Neuronal stem cell (in vitro differentiated cells): ENCODE results near the gene SVIL.

Experiments
- DNase-seq: peaks from one replicate; pipeline ENCODE4 v3.0.0-alpha.2; 2013; ENCODE audit warnings: low spot score
- H2AFZ ChIP-seq: one replicate; pipeline ENCODE4 v1.6.1; 2013; ENCODE audit warnings: mild to moderate bottlenecking, low read length, inconsistent platforms
- H2AK5ac ChIP-seq: 2 replicates; pipeline ENCODE4 v1.6.1; 2013; ENCODE audit warnings: low read depth, mild to moderate bottlenecking, inconsistent platforms, low read length, moderate library complexity, mixed read lengths
- H2BK120ac ChIP-seq: 2 replicates; pipeline ENCODE4 v1.6.1; 2013; ENCODE audit warnings: low read depth, mild to moderate bottlenecking, inconsistent platforms, low read length, moderate library complexity, mixed read lengths
- H2BK12ac ChIP-seq: one replicate; pipeline ENCODE4 v1.6.1; 2013; ENCODE audit warnings: low read length, inconsistent platforms
- H2BK15ac ChIP-seq: 2 replicates; pipeline ENCODE4 v1.6.1; 2013; ENCODE audit warnings: mild to moderate bottlenecking, low read length, inconsistent platforms, mixed read lengths
- H2BK5ac ChIP-seq: one replicate; pipeline ENCODE4 v1.6.1; 2013; ENCODE audit warnings: inconsistent platforms, mild to moderate bottlenecking, low read length, moderate library complexity
- H3K14ac ChIP-seq: one replicate; pipeline ENCODE4 v1.6.1; 2013; ENCODE audit warnings: low read length, inconsistent platforms
- H3K18ac ChIP-seq: 2 replicates; pipeline ENCODE4 v1.6.1; 2013; ENCODE audit warnings: low read length, inconsistent platforms
- H3K23ac ChIP-seq: 2 replicates; pipeline ENCODE4 v1.6.1; 2013; ENCODE audit warnings: low read depth, mild to moderate bottlenecking, mixed read lengths, low read length, inconsistent platforms; ENCODE audit not compliant: poor library complexity
- H3K27ac ChIP-seq: replicated peaks from 3 replicates; pipeline ENCODE4 v1.5.1; 2013; ENCODE audit warnings: low read length, inconsistent platforms
- H3K27me3 ChIP-seq, 3 experiments: 2 replicates each; pipeline ENCODE4 v1.6.1; 2013; ENCODE audit warnings: low read length in 3 of 3, mild to moderate bottlenecking in 2 of 3, inconsistent platforms in 1 of 3, low read depth in 1 of 3, mixed read lengths in 1 of 3, moderate library complexity in 1 of 3; ENCODE audit not compliant: control insufficient read depth in 3 of 3, insufficient read depth in 3 of 3
- H3K36me3 ChIP-seq, 2 donors: replicated peaks in 1 of 2; 2 replicates each; pipeline ENCODE4 v1.6.1; 2013; ENCODE audit warnings: low read length in 2 of 2; ENCODE audit not compliant: control insufficient read depth in 2 of 2, insufficient read depth in 2 of 2
- H3K4ac ChIP-seq: 2 replicates; pipeline ENCODE4 v1.6.1; 2013; ENCODE audit warnings: inconsistent platforms, mild to moderate bottlenecking, low read length, moderate library complexity
- H3K4me1 ChIP-seq, 2 donors: 1 replicate in 1 of 2; 2 replicates in 1 of 2; pipeline ENCODE4 v1.6.1; 2013; ENCODE audit warnings: low read length in 2 of 2, low read depth in 1 of 2; ENCODE audit not compliant: control insufficient read depth in 2 of 2, insufficient read depth in 1 of 2
- H3K4me2 ChIP-seq: one replicate; pipeline ENCODE4 v1.6.1; 2013; ENCODE audit warnings: mild to moderate bottlenecking, low read length, inconsistent platforms; ENCODE audit not compliant: insufficient read depth, poor library complexity, severe bottlenecking
- H3K4me3 ChIP-seq, 2 donors: 2 replicates each; pipeline ENCODE4 v1.5.1; 2013; ENCODE audit warnings: low read length in 2 of 2, mild to moderate bottlenecking in 2 of 2, inconsistent platforms in 1 of 2, moderate library complexity in 1 of 2
- H3K79me1 ChIP-seq: one replicate; pipeline ENCODE4 v1.6.1; 2013; ENCODE audit warnings: low read depth, mild to moderate bottlenecking, inconsistent platforms, low read length, moderate library complexity
- H3K9ac ChIP-seq: one replicate; pipeline ENCODE4 v1.6.1; 2013; ENCODE audit warnings: mild to moderate bottlenecking, low read depth, low read length, inconsistent platforms; ENCODE audit not compliant: poor library complexity
- H3K9me3 ChIP-seq, 2 donors: replicated peaks in 1 of 2; 2 replicates each; pipeline versions ENCODE3 to v1.6.1; 2013; ENCODE audit warnings: low read length in 2 of 2, mild to moderate bottlenecking in 2 of 2, inconsistent platforms in 1 of 2, low read depth in 1 of 2, mixed read lengths in 1 of 2, moderate library complexity in 1 of 2; ENCODE audit not compliant: control insufficient read depth in 2 of 2, insufficient read depth in 1 of 2
- H4K8ac ChIP-seq: one replicate; pipeline ENCODE4 v1.6.1; 2013; ENCODE audit warnings: low read depth, mild to moderate bottlenecking, inconsistent platforms, low read length, moderate library complexity
- H4K91ac ChIP-seq: one replicate; pipeline ENCODE4 v1.6.1; 2013; ENCODE audit warnings: low read length, low read depth, mild to moderate bottlenecking, inconsistent platforms; ENCODE audit not compliant: poor library complexity
- WGBS, 2 donors: extraction: QIAGEN DNeasy Blood & Tissue Kit; methylation state at CpG; one replicate each; pipeline ENCODE4 v1.1.7; 2013; ENCODE audit warnings: missing lambda C conversion rate in 2 of 2, mixed read lengths in 1 of 2; ENCODE audit not compliant: insufficient read length in 2 of 2, insufficient replicate concordance in 1 of 2; ENCODE audit errors: extremely low coverage in 2 of 2; 5-methylcytosine and 5-hydroxymethylcytosine counted together

The SVIL gene

DNA sequence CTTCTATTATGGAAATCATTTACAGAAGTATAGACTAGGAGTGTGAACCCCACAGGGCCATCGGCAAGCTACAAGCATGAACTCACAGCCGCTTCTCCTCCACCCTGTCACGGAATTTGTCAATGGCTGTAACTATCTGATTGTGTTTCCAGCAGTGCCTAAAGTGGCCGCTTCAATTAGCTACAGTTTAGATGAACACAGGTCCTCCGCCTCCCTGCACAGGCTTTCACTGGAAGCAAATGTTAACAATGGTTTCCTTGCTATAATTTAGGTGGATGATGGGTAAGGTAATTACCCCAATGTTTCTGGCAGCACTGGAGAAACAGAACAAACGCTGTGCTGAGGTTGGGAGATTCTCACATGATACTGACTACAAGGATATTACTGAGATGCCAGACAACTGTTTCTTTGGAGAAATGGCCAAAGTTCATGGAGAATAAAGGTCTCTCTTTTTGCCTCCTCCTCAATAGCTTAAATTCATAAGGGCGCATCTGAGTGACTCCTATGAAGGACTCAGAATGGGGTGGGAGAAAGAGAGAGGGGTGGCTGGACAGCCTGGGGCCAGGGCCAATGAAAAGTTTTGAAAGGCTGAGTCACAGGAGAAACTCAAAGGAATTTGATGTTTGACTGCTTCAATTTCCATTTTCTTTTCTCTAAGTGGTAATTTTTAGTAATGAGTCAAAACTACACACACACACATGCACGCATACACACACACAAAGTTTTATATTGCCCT is 78.9 kb downstream of the SVIL start:
- H3K27me3 ChIP-seq, result no peaks in the 10 kb centered on the region
- no peak overlapping the region for H3K9ac ChIP-seq
- no peak overlapping the region for H4K8ac ChIP-seq
- H2AK5ac ChIP-seq, result no peak overlapping the region
- no peaks in the 10 kb centered on the region for H3K9me3 ChIP-seq
- H2BK12ac ChIP-seq, result no peak overlapping the region
- H3K79me1 ChIP-seq, result peaks cover 1% of the 10 kb centered on the region
- peak overlapping the region; percentile 83 for H3K27ac ChIP-seq
- H3K23ac ChIP-seq, result no peak overlapping the region
- H2BK120ac ChIP-seq, result no peak overlapping the region
- H3K36me3 ChIP-seq, result peaks cover 16 to 17% of the 10 kb centered on the region in 2 donors
- H3K4ac ChIP-seq, result no peak overlapping the region
- H2BK5ac ChIP-seq, result no peak overlapping the region
- peak overlapping the region; percentile 49 for H2AFZ ChIP-seq
- peaks cover 13 to 16% of the 10 kb centered on the region in 2 donors for H3K4me1 ChIP-seq
- no peak for DNase-seq
- no peak overlapping the region for H4K91ac ChIP-seq
- no CpG with 5 or more reads among the region's 8 CpGs for WGBS, 2 donors
- H3K4me3 ChIP-seq, result no peak overlapping the region
- H3K14ac ChIP-seq, result no peak overlapping the region
- H3K18ac ChIP-seq, result no peak overlapping the region
- no peak overlapping the region for H3K4me2 ChIP-seq
- no peak overlapping the region for H2BK15ac ChIP-seq

DNA sequence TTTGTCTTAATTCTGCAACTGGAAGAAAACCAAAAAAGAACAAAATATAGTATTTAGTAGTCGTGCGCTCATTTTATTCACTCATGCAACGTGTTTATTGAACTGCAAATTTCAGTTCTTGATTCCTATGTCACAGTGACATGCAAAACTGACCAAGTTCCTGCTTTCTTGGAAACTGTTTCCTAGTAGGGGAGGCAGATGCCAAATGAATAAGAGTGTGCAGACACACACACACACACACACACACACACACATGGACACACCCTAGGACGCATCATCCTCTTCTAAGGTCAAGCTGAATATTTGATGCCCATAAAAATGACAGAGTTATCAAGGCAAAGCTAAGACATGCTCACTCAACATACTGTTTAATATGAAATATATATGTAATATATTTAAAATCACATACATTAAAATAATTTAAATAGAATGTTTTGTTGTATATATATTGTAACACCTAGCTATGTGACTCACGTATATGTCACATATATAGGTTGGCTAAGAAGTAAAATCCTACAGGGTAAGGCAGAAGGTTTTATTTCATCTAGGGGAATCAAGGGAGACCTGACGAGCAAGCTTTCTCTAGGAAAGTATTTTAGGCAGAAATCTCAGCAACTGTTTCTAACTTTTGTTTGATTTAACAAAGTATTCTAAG is 79.6 kb downstream of the SVIL start:
- H2BK120ac ChIP-seq, result no peak overlapping the region
- no peak overlapping the region for H3K18ac ChIP-seq
- no peak overlapping the region for H3K14ac ChIP-seq
- H3K27ac ChIP-seq, result peak overlapping the region; percentile 83
- WGBS, 2 donors, result no CpG with 5 or more reads among the region's 6 CpGs
- H3K9ac ChIP-seq, result no peak overlapping the region
- H4K8ac ChIP-seq, result no peak overlapping the region
- no peaks in the 10 kb centered on the region for H3K27me3 ChIP-seq
- no peak overlapping the region for H3K23ac ChIP-seq
- no peak overlapping the region for H2BK15ac ChIP-seq
- H3K4ac ChIP-seq, result no peak overlapping the region
- no peaks in the 10 kb centered on the region for H3K9me3 ChIP-seq
- peaks cover 23 to 24% of the 10 kb centered on the region in 2 donors for H3K36me3 ChIP-seq
- no peak overlapping the region for H2BK5ac ChIP-seq
- peaks cover 1% of the 10 kb centered on the region for H3K79me1 ChIP-seq
- H2AK5ac ChIP-seq, result no peak overlapping the region
- no peak overlapping the region for H4K91ac ChIP-seq
- H3K4me3 ChIP-seq, result no peak overlapping the region
- peak overlapping the region; percentile 49 for H2AFZ ChIP-seq
- no peak for DNase-seq
- peaks cover 13 to 16% of the 10 kb centered on the region in 2 donors for H3K4me1 ChIP-seq
- H2BK12ac ChIP-seq, result no peak overlapping the region
- no peak overlapping the region for H3K4me2 ChIP-seq

DNA sequence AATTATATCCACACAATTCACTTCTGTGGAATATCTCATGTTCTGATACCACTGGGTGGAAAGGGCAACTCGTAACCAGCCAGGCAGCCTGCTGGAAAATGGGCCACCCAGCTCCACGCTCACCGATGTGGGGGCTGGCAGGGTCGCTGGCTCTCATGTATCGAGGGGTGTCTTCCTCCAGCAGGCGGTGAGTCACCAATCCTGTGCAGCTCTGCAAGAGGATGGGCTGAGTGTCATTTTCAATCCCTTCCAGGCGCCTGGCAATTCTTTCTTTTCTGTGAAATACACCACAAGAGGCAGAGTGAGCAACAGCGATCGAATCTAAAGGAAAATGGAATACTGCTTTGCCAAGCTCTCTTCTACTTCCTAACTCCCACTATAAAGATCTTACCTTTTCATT is 80.1 kb downstream of the SVIL start:
- Histone ChIP-seq H2BK15ac (no peak overlapping the region), H4K91ac (no peak overlapping the region), H3K18ac (peak overlapping the region; percentile 68), H3K27ac (peak overlapping the region; percentile 51), H2BK12ac (no peak overlapping the region), H3K4me3 (no peak overlapping the region), H2AFZ (no peak overlapping the region), H3K9me3 (no peaks in the 10 kb centered on the region), H3K4ac (no peak overlapping the region), H4K8ac (no peak overlapping the region), H2AK5ac (no peak overlapping the region), H3K14ac (no peak overlapping the region), H3K36me3 (peaks cover 25 to 26% of the 10 kb centered on the region in 2 donors), H3K4me1 (peaks cover 13 to 16% of the 10 kb centered on the region in 2 donors), H3K4me2 (no peak overlapping the region), H3K79me1 (peaks cover 1% of the 10 kb centered on the region), H2BK120ac (peak overlapping the region; percentile 69), H2BK5ac (peak overlapping the region; percentile 59), H3K9ac (no peak overlapping the region), H3K23ac (no peak overlapping the region), H3K27me3 (no peaks in the 10 kb centered on the region)
- WGBS, 2 donors, result no CpG with 5 or more reads among the region's 9 CpGs
- no peak for DNase-seq

DNA sequence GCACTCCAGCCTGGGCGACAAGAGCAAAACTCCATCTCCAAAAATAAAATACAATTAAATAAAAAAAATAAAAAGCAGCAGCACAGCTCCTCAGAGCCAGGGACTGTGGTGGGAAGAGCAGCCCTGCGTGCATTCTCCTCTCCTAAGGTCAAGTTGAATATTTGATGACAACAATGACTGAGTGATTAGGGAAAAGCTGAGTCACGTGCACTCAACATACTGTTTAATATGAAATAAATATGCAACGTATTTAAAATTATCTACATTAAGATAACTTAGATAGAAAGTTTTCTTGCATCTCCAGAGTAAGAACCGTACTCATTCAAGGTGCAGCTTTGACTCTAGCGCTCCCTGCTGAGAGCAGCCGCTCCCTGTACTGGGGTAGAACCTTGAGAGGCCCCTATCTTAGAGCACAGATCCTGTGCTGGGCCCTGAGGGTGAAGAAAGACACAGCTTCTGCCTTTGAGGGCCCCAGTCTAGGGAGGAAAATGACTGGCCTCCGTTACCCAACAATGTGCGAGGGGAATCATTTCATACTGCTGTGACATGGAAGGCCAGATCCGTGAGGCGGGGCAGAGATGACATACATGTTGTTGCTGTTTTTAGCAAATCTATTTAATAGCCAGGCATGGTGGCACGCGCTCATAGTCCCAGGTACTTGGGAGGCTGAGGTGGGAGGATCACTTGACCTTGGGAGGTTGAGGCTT is 81.1 kb downstream of the SVIL start:
- no peak overlapping the region for H3K9ac ChIP-seq

More for the DNA sequence above, 81.1 kb downstream of the SVIL start:
- Histone ChIP-seq H2AFZ (no peak overlapping the region), H3K4me2 (no peak overlapping the region), H4K8ac (no peak overlapping the region), H2BK15ac (no peak overlapping the region), H3K14ac (no peak overlapping the region), H3K23ac (no peak overlapping the region), H3K4ac (no peak overlapping the region), H3K27ac (no peak overlapping the region), H2BK5ac (no peak overlapping the region), H3K27me3 (no peaks in the 10 kb centered on the region), H2BK12ac (no peak overlapping the region), H4K91ac (no peak overlapping the region), H3K4me3 (no peak overlapping the region), H3K18ac (no peak overlapping the region), H3K9me3 (no peaks in the 10 kb centered on the region), H3K79me1 (peaks cover 1% of the 10 kb centered on the region), H2AK5ac (no peak overlapping the region), H3K4me1 (peaks cover 13 to 16% of the 10 kb centered on the region in 2 donors), H2BK120ac (no peak overlapping the region), H3K36me3 (peaks cover 25 to 26% of the 10 kb centered on the region in 2 donors)
- no CpG with 5 or more reads among the region's 13 CpGs for WGBS, 2 donors
- DNase-seq, result no peak
